Measurements from ENCODE around the gene GPC5.
"Not testable (repeated sequence)": the region's sequence is repeated elsewhere in the genome, so short reads cannot be mapped to it uniquely, and the experiment has no call there.

GPC5 gene

DNA sequence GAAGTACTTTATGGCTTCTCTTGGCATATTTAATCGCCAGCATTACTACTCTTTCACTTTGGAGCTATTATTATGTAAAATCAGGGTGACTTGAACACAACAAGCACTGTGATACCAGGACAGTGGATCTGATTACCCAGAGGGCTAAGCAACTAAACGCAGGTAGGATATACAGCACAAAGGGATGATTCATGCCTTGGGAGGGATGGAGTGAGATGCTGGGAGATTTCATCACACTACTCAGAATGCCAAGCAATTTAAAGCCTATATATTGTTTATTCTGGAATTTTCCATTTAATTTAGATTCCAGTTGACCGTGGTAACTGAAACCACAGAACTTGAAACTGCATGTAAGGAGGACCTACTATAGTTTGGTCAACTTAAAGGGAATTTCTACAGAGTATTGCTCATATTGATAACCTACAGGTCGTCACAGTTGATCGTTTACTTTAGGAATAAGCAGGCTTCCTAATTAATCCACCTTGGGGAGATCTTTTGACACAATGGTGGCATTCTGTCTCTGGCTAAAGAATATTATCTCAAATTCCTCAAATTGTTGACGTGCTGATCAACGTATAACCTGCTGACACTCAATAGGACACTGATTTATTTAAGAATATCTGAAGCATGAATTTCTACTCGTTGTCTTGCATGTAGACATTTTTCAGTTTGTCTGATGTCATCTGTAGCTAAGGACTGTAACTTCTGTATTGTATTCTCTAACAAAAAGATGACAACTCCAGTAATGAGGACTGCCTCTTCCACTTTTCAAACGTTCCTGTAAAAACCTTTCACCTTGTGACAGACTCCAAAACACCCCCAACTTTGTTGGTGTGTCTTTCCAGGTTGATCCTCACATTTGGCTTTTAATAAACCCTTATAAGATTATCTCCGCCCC is 254.2 kb downstream of the GPC5 start:
- DNase-seq (ENCODE audit: low spot score), result no peak

DNA sequence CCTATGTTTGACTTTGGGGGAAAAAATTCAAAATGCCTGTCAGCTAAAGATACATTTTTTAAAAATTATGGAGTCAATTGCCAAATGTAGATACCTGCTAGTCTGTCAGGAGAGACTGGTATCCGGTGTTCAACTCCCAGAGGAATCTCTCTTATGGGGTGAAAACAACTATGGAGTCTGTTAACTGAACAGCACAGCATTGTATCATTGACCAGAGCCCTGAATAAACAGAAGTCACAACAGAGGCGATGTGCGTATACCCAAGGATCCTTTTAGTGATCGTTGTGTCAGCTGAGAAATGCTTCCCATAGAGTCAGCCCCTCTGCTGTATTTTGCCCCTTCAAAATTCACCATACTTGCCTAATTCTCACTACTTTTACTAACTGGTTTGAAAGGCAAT is 257.3 kb downstream of the GPC5 start:
- DNase-seq (ENCODE audit: low spot score), result no peak

DNA sequence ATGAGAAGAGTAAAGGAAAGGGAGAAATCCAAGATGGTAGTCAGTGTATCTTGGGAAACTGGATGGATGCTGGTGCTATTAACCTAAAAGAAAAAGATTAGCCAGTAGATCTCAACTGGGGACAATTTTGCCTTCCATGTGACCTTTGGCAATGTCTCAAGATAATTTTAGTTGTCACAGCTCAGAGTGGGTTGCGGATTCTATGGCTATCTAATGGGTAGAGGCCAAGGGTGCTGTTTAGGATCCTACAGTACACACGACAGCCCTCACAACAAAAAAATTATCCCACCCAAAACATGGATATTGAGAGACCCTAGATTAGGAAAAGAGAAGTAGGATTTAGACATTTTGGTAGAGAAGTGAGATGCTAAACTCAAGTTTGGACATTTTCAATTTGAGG is 258.9 kb downstream of the GPC5 start:
- no peak for DNase-seq (ENCODE audit: low spot score)

DNA sequence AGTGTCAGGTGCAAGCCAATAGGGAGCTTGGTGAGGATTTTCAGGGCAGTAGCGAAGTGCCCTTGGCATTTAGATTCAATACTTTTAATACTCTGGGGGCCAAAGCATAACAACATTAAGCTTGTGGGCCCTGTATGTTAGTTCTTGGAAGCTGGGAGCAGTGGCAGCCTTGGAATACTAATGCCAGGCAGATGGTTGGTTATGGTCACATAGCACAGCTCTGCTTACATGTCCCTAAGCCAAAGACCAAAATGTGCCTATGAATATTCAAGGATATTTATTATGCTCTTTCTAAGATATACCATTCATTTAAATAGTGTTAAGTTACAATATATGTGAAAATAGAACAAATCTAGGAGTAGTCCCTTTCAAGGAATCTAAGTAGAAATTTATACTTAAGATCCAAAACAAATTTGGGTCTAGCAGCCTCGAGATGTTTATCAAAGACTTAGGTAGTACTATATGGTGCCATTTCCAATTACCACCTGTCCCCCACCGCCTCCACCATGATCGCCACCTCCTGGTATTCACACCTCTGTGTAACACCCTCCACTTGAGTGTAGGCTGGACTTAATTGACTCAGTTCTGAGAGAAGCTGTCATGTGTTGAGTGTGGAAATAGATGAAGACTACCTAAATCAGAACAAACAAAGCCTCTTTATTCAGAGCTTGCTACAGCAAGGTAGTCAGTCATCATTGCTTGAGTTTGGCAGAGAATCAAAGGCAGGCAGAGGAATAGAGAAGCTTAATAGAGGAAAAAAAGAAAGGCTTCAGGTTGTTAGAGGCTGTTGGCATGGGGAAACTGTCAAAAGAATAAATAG is 261.0 kb downstream of the GPC5 start:
- DNase-seq (ENCODE audit: low spot score), result no peak

DNA sequence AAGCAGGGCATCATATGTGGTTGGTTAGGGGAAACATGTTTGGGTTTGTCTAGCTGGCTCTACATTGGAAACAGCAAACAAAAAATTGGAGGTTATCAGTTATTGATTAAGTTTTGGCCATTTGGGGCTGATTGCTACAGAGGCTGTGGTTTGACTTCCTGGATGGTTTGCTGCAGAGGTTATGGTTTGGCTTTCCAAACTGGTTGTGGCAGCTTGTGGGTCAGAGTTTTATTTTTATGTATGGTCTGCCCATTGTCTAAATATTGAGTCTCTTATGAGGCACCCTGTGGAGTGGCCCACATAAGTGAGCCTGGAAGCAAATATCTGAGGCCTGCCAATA is 261.6 kb downstream of the GPC5 start:
- DNase-seq (ENCODE audit: low spot score), result no peak

DNA sequence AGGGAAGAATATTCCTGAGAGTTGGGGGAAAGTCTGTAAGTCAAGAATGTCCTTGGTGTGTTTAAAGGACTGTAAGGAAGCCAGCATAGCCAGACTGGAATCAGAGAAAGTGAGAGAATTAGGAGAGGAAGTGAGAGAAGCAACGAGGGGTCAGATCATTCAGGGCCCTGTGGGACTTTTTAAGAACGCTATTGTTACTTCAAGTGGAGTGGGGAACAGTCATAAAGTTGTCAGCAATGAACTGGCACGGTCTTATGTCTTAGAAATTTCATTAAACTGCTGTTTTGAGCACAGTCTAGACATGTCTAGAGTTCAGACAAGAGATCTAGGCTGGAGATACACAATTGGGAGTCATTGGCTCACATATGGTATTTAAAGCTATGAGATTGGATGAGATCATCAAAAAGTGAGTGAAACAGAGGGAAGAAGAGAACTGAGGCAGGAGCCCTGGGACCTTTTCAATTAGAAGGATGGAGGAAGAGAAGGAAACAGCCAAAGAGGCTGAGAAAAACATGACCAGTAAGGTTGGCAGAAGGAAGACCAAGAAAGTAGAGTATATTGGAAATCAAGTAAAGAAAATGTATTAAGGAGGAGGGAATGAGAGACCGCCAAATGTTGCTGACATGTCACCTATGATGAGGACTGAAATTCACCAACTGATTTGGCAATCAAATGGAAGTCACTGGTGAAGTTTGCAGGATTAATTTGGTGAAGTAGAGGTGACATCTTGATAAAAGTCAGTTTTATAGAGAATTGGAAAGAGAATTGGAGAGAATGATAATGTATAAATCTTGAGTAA is 263.5 kb downstream of the GPC5 start:
- no peak for DNase-seq (ENCODE audit: low spot score)

DNA sequence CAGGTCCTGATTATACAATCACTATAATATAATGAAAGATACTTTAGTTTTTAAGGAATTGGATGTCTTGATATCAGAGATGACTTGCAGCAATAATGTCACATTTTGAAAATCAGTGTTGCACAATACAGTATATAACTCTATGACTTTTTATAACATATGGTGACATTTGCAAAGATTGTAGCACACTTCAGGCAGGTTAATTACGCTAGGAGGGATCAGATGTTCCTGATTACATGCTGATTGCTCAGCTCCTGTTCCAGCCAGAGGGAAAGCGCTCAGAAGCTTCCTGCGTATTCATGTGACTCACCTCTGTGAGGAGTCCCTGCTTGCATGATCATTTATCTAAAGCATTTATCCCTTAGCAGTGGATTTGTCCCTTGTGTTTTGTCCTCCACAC is 265.6 kb downstream of the GPC5 start:
- no peak for DNase-seq (ENCODE audit: low spot score)

DNA sequence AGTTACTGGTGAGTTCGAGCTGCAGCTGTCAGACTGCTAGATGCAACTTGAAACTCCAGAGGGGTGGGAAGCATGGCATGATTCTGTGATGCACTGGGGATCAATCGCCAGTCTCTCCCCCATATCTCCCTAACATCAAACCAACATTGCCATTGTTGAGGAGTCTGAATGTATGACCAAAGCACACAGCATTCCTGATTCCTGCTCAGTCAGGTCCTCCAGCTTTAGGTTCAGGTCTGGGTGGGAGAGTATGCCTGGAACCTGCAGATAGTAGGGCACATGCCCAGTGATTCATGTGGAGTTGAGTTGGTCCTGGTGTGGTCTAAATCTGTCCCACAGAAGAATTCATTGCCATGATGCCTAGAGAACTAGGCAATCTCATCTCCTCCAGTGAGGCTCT is 269.1 kb downstream of the GPC5 start:
- no peak for DNase-seq (ENCODE audit: low spot score)

DNA sequence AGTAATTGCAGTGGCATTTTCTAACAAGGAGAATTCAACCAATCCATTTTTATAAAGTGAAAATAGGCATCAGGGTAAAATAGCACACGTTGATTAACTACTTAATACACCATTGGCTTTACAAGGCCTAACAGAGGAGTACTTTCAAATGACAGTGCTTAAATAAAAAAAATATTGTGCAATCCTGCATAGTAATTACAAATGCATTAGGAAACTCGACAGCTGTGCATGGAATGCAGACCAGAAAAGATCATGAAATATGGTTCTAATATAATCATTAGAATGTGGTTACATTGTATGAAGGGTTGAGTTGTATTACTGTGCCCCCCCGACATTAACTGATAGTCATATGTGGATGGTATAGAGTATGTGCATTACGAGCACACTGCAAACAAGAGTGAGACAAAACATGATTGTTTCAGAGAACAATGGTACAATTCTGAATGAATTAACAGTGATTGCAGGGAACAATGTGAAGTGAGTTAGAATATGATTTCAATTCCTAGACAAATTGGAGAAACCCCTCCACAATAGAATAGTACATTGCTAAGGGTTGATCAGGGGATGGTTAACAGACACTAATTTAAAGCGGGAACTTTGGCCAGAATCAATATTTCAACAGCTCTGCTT is 270.6 kb downstream of the GPC5 start:
- DNase-seq (ENCODE audit: low spot score), result no peak

DNA sequence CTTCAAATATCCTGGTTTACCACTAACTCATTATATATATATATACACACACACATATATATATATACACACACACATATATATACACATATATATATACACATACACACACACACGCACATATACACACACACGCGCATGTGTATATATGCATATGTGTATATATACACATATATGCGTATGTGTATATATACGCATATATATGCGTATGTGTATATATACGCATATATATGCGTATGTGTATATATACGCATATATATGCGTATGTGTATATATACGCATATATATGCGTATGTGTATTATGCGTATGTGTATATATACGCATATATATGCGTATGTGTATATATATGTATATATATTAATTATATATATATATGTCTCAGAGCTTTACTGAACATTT is 275.9 kb downstream of the GPC5 start:
- DNase-seq (ENCODE audit: low spot score), result not testable (repeated sequence)

DNA sequence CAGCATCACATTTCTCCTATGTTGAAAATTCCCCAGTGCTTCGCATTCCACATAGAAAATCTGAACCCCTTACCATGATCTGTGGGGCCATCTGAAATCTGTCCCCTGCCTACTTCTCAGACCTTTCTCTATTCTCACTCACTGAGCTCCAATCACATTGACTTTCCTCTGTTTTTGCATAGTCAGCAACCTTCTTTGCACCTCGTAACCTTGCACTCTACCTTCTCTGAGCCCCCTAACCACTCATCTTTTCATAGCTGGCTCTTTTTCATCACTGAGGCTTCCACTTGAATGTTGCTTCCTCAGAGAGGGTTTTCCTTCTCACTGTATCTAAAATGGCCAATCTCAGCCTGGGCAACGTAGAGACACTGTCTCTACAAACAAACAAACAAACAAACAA is 286.3 kb downstream of the GPC5 start:
- DNase-seq (ENCODE audit: low spot score), result no peak

DNA sequence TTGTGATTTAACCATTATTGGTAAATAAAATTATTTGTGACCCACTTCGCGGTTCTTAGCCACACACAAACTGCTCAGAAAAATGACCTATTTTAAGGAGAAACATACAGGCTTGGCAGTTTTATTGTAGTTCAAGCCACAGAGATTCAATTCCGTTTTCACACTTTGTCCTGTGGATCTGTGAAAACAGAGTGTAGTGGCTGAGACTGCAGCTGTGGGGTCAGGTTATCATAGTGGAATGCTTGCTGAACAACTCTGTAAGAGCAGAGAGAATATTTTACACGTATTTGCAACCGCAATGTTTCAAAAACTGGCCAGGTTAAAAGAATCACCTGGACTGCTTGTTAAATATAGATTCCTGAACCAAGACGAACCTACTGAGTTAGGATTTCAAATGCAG is 292.5 kb downstream of the GPC5 start:
- DNase-seq (ENCODE audit: low spot score), result no peak

DNA sequence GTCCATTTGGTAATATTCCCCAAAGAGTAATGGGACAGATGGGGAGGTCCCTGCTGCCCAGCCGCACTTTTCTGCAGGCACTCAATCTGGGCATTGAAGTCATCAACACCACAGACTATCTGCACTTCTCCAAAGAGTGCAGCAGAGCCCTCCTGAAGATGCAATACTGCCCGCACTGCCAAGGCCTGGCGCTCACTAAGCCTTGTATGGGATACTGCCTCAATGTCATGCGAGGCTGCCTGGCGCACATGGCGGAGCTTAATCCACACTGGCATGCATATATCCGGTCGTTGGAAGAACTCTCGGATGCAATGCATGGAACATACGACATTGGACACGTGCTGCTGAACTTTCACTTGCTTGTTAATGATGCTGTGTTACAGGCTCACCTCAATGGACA is 295.0 kb downstream of the GPC5 start:
- DNase-seq (ENCODE audit: low spot score), result no peak

DNA sequence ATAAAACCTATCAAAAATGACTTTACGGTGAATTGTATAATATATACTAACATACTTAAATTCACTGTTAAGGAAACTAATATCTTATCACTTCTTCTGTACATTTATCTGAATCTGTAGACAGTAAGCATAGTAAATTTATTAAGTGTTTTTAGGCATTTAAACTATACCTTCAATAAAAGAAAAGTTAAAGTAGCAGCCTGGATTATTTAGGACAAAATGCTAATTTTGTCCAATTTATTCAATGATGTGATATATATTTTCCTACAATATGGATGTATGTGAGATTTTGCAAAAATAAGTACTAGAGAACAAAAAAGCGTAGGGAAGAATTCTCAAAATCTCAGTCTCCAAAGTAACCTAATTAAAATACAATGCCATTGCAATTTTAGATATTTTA is 299.9 kb downstream of the GPC5 start:
- DNase-seq (ENCODE audit: low spot score), result no peak

DNA sequence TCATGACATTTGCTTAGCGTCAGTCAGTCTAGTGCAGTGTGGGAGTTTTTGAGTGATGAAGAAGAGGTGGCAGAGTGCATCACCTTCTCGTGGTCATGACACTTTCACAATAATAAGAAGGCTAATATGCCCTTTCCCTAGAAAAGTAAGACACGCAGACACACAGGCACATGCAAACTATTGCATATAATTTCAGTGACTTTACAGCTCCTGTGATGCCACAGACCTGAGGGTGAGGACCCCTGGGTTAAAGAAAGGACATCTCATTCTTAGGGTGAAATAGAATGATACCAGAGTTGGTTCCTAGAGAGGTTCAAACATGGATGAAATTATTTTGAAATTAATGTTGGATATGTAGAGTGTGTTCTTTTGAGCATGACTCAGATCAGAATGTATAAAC is 300.3 kb downstream of the GPC5 start:
- DNase-seq (ENCODE audit: low spot score), result no peak

DNA sequence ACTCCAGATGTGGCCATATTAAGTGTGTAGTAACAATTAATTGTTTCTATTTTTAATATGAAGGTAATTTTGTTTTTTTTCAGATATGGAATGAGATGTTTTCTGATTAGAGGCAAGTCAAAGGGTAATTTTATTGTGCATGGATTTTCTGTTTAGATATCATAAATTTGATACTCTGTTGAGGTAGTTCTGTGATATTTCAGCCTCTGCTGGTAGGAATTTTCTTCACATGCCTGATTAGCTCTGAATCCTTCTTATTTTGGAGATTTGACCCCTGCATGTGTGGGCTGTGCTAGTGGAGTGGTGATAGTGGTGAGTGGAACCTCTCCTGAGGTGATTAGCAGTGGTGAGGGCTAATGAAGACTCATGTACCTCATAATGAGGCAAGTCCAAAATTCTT is 301.4 kb downstream of the GPC5 start:
- DNase-seq (ENCODE audit: low spot score), result no peak

DNA sequence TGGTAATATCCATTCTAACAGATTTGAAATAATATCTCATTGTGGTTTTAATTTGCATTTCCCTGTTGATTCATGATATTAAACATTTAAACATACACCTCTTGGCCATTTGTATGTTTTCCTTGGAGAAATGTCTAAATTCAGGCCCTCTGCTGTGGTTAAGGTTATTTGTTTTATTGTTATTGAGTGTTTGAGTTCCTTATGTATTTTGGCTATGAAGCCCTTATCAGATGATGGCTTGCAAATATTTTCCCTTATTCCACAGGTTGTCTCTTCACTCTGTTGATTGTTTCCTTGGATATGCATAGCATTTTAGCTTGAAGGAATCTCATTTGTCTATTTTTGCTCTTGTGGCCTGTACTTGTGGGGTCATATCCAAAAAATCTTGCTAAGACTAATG is 303.6 kb downstream of the GPC5 start:
- no peak for DNase-seq (ENCODE audit: low spot score)

DNA sequence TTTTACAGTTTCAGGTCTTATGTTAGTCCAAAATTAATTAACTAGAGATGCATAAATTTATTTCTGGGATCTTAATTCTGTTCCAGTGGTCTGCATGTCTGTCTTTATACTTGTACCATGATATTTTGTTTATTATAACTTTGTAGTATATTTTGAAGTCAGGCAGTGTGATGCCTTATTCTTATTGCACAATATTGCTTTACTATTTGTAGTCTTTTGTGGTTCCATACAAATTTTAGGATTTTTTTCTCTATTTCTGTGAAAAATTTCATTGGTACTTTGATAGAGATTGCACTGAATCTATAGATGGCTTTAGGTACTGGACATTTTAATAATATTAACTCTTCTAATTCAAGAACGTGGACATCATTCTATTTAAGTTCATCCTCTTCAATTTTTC is 304.0 kb downstream of the GPC5 start:
- no peak for DNase-seq (ENCODE audit: low spot score)

DNA sequence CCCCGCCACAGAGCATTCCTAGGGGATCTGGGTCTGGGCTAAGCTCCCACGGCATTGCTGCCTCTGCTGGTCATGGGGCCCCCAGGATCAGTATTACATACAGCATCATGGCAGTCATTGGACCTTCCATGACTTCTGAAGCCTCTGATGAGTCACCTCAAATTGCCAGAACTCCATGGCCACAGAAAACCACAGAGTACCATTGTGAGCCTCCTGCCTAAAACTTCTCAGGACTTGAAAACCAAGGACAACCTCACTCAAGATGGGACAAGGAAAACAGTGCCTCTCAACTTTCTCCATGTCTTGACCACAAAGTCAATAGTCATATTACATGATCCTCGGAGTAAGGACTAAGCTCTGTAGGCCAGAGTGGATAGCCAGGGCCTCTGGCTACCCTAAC is 306.0 kb downstream of the GPC5 start:
- no peak for DNase-seq (ENCODE audit: low spot score)

DNA sequence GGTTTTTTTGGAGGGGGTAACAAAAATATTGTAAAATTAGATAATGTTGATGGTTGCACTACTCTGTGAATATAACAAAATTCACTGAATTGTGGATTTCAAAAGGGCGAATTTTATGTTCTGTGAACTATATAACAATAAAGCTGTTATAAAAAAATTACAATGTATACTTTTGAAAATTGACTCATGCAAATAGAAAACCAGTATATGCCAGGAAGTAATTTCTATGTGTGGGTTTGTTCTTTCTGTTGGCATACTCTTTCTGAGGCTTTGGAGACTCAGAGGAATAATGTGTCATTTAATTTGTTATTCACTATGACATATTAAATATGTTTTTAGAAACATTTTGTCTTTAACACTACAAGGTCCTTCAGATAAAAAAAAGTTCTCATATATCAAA is 310.1 kb downstream of the GPC5 start:
- DNase-seq (ENCODE audit: low spot score), result no peak

DNA sequence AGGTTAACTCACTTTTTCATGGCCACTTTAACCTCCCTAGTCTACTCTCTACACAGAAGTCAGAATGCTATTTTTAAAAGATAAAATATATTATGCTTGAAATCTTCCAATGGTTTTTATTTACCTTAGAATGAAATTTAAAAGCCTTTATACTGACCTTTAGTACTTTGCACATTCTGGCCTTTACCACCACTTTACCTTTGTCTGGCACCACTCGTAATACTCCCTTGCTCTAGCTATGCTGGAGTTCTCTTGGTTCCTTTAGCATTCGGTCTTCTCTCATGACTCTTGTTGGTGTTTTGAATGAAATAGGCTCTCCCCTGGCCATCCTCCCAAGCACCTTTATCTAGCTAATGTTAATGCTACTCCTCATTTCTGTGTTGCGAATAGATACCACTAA is 310.8 kb downstream of the GPC5 start:
- no peak for DNase-seq (ENCODE audit: low spot score)

DNA sequence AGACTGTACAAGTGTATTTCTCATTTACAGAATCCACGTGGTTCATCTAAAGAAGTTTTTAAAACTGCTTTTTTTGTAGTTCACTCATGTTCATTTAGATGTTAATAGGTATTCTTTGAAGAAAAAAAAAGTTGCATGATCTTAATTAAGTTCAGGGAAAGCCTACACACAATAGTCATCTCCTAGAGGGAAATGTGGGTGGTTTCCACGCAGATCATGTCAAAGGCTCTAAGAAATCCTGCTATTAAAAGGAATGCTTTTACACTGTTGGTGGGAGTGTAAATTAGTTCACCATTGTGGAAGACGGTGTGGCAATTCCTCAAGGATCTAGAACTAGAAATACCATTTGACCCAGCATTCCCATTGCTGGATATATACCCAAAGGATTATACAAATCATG is 312.3 kb downstream of the GPC5 start:
- no peak for DNase-seq (ENCODE audit: low spot score)

All from left forelimb (tissue), 1 donor.